HG03060 (cell line): Measurements from ENCODE around the gene MYLK.

ENCODE experiments used
- ATAC-seq: cut with Tn5 transposase; IDR thresholded peaks from one replicate; pipeline ENCODE4 v1.9.1; 2021; ENCODE audit warnings: low read depth, moderate number of reproducible peaks; ENCODE audit not compliant: unreplicated experiment

The MYLK gene

DNA sequence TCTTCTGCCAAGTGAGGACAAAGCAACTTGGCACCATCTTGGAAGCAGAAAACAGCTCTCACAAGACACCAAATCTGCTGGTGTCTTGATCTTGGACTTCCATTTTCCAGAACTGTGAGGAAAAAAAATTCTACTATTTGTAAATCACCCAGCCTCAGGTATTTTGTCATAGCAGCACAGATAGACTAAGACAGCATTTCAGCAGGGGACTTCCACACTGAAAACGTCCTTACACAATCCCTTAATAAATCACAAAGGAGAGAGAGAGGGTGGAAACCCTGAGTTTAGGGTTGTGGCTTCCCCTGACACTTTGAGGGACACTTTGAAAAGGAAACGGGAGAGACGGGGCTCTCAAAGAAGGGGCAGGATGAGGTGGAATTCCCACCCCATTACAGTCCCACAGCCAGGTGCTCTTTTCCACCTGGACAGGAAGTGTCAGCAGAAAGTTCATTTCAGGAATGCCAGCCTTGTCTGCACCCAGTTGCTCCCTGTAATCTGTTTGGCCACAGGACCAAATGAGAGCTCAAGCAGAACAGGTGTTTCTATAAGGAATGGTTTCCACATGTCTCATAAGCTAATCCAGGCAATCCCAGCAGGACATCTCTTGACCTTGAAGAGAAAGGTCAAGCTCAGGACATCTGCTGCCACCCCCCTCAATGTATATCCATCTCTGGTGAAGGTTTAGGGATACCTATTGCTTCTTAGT is 51.3 kb downstream of the MYLK start:
- no peak for ATAC-seq

GRCh38 chr3:123831420-123831819 is 52.7 kb downstream of the MYLK start:
- ATAC-seq: no peak

DNA sequence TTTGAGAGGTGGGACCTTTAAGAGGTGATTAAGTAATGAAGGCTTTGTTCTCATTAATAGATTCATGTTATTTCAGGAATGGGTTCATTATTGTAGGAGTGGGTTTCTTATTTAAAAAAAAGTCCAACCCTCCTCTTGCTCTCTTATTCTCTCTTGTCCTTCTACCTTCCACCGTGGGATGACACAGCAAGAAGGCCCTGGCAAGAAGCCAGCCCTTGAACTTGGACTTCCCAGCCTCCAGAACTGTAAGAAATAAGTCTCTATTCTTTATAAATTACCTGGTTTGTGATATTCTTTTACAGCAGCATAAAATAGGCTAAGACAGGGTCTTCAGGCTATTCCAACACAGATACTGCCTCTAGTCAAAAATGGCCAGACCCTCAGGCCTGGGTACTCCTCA is 62.2 kb downstream of the MYLK start:
- ATAC-seq: no peak

GRCh38 chr3:123819949-123820348 is 64.2 kb downstream of the MYLK start:
- no peak for ATAC-seq

- ATAC-seq: no peak
Measured at GRCh38 chr3:123818921-123819429, 65.2 kb downstream of the MYLK start.

GRCh38 chr3:123818324-123818920 is 65.7 kb downstream of the MYLK start:
- no peak for ATAC-seq

- no peak for ATAC-seq
Measured at GRCh38 chr3:123817413-123817812, 66.7 kb downstream of the MYLK start.

DNA sequence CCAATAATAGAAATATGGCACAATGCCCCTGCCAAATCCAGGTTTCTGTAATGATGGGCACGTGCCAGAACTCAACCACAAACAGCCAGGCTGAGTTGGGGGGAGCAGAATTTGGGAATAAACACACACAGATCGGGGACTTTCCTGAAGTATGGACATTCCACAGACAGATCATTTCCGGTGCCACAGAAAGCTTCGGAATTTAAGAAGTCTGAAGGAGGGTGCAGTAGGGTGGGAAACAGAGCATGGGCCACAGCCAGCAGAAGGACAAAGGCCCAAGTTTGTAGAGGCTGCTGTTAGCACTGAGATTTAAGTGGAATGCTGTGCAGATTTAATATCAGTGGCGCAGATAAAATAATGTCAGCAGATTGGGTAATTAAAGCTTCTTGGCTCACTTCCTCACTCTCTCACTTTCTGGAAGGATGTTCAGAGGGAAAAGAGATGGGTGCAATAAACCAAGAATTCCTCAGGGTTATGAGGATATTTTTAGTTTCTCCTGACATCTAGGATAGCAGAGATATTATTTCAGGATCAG is 67.4 kb downstream of the MYLK start:
- no peak for ATAC-seq

GRCh38 chr3:123815981-123816380 is 68.2 kb downstream of the MYLK start:
- no peak for ATAC-seq

DNA sequence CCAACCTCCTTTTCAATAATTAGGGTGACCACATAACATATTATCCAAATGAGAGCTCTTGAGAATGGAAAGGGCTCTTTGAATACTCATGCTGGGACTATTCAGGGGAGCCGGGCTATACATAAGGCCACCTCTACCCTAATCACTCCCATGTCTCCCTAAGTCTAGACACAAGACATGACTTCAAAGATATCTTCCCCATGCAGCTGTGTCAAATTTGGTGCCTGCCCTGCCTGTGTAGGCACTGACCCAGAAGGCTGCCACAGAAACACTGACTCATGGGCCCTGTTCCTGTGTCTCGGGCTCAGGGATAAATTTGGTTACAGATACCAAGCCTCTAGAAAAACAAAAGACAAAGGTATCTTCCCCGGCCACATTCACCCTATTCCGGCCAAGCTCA is 70.3 kb downstream of the MYLK start:
- no peak for ATAC-seq

- ATAC-seq: no peak
Measured at GRCh38 chr3:123809597-123809996, 74.5 kb downstream of the MYLK start.

DNA sequence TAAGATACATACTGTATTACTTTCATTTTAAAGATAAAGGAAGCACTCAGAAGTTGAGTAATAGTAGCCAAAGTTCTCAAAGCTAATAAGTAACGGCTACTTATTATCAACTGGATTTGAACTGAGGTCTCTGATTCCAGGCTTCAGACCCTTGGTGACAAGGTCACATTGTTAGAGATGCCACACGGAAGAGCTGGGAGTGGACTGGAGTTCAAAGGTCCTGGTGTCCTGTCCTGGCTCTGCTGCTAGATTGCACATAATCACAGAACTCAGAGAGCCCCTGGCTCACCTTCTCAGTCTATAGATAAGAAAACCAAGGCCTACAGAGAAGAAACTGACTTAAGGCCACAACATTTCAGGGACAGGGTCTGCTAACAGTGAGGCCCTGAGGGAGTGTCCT is 75.3 kb downstream of the MYLK start:
- no peak for ATAC-seq

- ATAC-seq: no peak
Measured at GRCh38 chr3:123807820-123808219, 76.3 kb downstream of the MYLK start.

DNA sequence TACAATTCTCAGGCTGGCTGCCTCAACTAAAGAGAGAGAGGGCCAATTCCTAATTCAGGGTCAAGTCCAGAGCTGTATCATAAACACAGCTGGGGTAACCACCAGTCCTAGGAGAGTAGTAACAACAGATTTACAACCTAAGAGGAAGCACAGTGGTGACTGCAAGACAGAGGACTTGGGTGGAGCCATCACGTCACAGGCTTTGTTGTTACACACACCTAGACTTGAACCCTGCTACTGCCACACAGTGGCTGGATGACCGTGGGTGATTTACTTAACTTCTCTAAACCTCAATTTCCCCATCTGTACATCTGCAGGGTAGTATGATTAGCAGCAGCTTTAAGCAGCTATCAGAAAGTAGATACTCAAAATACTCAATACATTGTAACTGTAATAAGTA is 78.6 kb downstream of the MYLK start:
- no peak for ATAC-seq

- no peak for ATAC-seq
Measured at GRCh38 chr3:123805101-123805500, 79.0 kb downstream of the MYLK start.

GRCh38 chr3:123804676-123805075 is 79.5 kb downstream of the MYLK start:
- ATAC-seq: no peak

DNA sequence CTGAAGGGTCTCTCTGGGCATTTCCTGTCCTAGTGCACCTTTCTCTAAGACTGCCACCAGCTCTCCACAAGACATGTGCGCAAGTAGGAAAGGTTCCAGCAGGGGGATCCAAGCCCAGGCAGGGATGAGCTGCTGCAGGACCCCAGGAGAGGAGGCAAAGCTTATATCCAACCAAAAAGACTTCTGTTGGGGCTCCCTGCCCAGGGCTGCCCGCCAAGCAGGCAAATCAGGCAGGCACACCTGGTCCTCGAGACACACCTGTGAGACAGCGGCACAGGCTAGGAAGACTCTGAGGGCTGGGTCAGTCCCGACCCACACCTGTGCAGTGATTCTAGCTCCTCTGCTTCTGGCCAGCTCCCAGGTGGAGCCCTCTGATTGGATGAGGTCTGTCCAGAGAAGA is 80.6 kb downstream of the MYLK start:
- no peak for ATAC-seq

- ATAC-seq: no peak
Measured at GRCh38 chr3:123802007-123802625, 82.0 kb downstream of the MYLK start.

DNA sequence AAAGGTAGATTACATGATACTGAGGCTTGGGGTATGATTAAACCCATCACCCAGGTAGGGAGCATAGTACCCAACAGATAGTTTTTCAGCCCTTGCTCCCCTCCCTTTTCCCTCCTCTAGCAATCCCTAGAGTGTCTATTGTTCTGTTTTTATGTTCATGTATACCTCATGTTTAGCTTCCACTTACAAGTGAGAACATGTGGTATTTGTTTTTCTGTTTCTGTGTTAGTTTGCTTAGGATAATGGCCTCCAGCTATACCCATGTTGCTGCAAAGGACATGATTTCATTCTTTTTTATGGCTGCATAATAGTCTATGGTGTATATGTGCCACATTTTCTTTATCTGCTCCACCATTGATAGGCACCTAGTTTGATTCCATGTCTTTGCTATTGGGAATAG is 82.7 kb downstream of the MYLK start:
- ATAC-seq: no peak

DNA sequence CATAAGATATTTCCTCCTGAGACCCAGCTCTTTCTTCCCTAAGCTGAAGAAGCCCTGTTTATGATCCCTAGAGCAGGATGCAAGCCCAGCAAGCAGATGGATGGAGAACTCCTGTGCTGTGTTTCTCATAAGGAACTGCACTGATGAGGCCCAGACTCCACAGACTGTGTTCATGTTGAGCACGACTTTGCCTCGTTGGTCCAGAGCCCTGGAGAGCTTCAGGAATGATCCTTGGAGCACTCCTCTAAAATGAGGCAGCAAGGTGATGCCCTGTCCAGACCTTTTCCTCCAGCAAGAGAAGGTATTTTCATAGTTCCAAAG is 83.8 kb downstream of the MYLK start:
- no peak for ATAC-seq

DNA sequence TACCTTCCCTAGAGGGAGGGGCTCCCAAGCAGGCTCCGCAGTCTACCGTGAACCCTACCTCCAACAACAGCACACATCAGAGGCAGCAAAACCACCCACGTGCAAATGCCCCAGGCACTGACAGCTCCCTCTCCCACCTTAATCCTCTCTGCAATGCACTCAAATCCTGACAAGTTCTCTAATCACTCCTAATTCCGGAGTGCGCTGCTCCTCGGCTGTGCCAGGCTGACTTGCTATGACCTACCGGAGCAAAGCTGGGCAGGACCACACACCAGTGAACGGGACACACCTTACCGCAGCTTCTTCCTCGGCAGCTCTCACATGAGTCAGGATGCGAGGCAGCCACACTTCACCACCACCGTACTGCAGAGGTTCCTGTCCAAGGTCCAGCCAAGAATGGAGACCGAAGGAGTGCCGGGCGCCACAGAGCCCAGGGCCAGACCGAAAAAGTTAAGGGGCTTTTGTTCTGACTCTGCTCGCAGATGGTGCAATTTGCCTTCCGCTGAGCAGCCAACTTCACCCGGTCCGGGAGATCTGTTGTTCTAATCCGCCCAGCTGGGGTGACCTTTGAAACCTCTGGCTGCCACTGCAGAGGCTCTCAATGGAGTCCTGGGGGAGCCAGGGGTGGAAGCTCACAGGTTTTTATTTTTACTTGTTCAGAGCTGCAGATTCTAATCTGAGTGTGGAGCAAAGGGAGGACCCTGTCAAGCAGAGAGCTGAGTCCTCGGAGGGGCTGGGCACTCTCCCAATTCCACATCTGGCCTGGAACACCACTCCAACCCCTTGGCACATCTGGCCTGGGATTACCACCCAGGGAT is 84.4 kb downstream of the MYLK start:
- ATAC-seq: no peak
